Stimulated activated effector memory CD8-positive, alpha-beta T cell treated with anti-CD3 and anti-CD28 coated beads, Interleukin-12 subunit alpha, Interleukin-12 subunit beta, amount 100 ng/mL, for 72 hours (primary cell): ENCODE measurements around the gene CDON.
A peak's percentile ranks its signal among the peaks of the same experiment; 100 is the strongest.

Experiments used
- ATAC-seq: fragments of 150-1000 bp; cut with Tn5 transposase; 2 replicates; pipeline ENCODE4 v1.10.0; 2021
- DNase-seq, 2 donors: peaks; one replicate each; pipeline ENCODE4 v3.0.0; 2021 to 2022; ENCODE audit warnings: low spot score in 2 of 2
- H3K27ac Mint-ChIP-seq: one replicate; pipeline ENCODE4 v1.8.0; 2022; ENCODE audit warnings: mild to moderate bottlenecking, mixed read lengths
- H3K36me3 Mint-ChIP-seq: one replicate; pipeline ENCODE4 v1.8.0; 2022; ENCODE audit warnings: mild to moderate bottlenecking, mixed read lengths
- H3K4me1 Mint-ChIP-seq: one replicate; pipeline ENCODE4 v1.8.0; 2022; ENCODE audit warnings: mixed read lengths
- H3K4me3 Mint-ChIP-seq: one replicate; pipeline ENCODE4 v1.8.0; 2022; ENCODE audit warnings: mild to moderate bottlenecking, mixed read lengths
- H3K9me3 Mint-ChIP-seq: one replicate; pipeline ENCODE4 v1.8.0; 2022; ENCODE audit warnings: mixed read lengths

CDON gene

DNA sequence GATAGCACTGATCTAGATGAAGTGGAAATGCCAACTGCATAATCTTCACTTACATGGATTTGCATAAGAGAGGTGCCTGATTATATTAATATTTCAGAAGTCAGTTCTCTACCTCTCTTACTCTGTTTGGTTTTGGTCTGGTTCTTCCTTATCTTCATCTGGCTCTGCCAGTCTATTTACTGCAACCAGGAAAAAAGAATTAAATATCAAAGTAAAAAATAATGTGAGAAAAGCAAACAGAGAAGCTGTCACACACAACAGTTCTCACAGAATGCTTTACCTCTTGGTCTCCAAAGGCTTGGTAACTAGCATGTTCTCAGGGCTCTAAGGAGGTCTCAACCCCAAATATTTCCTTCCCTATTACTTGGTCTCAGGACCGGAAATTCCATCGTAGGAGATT is 110.1 kb downstream of the CDON start:
- Mint-ChIP-seq H3K27ac (no peak overlapping the region), H3K9me3 (no peaks in the 10 kb centered on the region), H3K4me3 (no peak overlapping the region), H3K4me1 (no peaks in the 10 kb centered on the region), H3K36me3 (no peaks in the 10 kb centered on the region)
- no peak for ATAC-seq
- DNase-seq = no peak

DNA sequence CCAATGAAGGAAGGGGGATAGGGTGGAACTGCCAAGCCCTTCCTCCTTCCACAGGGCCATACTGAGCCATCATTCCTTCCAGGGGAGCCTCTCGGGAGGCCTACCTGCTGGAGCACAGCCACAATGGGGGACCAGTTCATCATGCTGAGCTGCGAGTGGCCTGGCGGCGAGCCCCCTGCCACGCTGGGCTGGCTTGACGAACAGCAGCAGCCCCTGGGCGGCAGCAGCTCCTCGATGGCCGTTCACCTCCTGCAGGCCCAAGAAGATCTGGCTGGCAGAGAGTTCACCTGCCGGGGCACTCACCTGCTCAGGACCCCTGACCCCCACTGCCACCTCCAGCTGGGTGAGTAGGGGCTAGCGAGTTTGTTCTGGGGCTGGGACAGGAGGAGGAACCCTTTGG is 110.9 kb downstream of the CDON start:
- H3K9me3 Mint-ChIP-seq = no peaks in the 10 kb centered on the region
- ATAC-seq (no peak), DNase-seq (peak in 1 of 2 donors; percentile 22)
- no peaks in the 10 kb centered on the region for H3K4me1 Mint-ChIP-seq
- H3K36me3 Mint-ChIP-seq = no peaks in the 10 kb centered on the region
- no peak overlapping the region for H3K4me3 Mint-ChIP-seq
- no peak overlapping the region for H3K27ac Mint-ChIP-seq

DNA sequence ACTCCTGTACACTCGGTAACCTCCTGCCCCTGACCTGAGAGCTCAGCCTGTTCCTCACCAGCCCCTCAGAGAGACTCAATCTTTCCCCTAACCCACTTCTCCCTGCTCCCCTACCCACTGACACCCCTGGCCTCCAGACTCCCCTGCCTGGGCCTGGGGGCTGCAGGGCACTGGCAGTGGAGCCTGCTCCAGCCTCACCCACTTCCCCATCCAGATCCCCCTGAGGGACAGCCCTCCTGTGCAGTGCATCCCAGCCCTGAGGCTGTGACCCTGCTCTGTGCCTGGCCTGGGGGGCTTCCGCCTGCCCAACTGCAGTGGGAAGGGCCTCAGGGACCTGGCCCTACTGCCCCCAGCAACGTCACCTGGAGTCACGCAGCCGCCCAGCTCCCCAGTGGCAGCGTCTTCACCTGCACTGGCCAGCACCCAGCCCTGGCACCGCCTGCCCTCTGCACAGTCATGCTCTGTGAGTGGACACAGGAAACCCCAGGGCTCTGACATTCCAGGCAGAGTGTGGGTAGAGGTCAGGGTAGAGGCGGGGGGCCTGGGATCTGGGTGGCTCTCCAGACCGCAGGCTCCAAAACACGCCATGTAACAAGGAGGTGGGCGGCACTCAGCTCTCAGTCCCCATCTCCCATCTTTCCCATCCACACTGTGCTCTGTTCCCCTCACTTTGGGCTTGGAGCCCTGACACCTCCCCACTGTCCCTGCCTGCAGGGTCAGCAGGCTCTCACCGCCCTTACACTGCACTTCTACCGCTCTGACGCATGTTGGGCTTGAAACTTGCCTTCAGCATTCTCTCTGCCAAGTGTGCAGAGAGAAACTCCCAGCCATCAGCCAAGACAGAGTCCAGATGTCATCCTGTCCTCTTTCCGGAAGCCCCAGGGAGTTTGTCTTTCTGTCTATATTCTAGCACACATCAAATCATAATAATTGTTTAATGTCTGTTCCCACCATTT is 111.7 kb downstream of the CDON start:
- H3K36me3 Mint-ChIP-seq = no peaks in the 10 kb centered on the region
- H3K4me3 Mint-ChIP-seq = no peak overlapping the region
- H3K4me1 Mint-ChIP-seq = no peaks in the 10 kb centered on the region
- ATAC-seq (no peak), DNase-seq (no peak)
- no peaks in the 10 kb centered on the region for H3K9me3 Mint-ChIP-seq
- no peak overlapping the region for H3K27ac Mint-ChIP-seq

DNA sequence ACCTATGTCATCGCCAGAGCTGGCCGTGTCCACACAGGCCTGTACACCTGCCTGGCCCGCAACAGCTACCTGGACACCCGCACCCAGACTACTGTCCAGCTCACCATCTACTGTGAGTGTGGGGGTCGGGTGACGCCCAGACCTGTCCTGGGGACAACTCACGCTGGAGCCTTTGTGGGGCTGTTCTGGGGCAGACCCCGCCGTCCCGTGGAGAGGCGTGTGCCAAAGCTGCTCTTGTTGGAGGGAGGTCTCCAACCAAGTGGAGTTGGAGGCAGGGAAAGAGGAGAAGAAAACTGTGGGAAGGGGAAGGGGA is 112.5 kb downstream of the CDON start:
- Mint-ChIP-seq H3K4me1 (no peaks in the 10 kb centered on the region), H3K9me3 (no peaks in the 10 kb centered on the region)

DNA sequence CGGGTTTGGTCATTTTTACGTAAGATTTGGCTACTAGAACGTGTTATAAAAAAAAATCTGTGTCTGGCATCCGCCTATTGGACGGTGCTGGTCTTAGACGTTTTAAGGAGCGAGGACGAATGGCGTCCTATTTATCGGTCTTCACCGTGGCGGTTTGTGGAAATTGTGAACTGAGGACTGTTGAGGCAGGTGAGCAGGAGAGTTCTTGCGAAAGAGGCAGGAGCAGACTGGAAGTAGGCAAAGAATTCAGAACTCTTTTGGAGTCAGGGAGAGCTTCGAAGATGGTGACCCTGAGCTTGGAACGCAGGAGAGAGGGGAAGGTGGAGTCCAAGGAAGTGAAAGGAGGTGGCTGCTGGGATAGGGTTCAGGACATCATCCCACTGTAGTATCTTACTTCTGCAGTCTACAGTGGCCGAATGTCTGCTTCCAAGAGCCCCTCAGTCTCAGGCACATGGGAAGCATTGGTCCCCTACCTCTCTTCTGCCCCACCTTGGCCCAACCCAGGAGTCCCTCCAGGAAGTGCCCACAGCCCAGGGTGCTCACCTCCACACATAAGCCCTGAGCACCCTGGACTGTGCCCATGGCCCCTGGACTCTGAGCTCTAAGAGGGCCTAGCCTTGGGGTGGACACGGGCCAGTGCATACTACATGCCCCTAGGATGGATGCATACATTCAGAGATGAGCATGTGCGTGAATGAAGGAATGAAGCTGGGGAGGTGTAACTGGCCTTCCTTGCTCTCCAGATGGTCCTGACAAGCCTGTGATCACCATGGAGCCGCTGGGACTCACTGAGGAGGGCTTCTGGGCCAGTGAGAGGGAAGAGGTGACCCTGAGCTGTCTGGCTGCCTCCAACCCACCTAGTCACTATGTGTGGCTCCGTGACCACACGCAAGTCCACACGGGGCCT is 113.1 kb downstream of the CDON start:
- DNase-seq = no peak
- no peak overlapping the region for H3K4me3 Mint-ChIP-seq
- no peaks in the 10 kb centered on the region for H3K36me3 Mint-ChIP-seq
- H3K27ac Mint-ChIP-seq = no peak overlapping the region
- H3K4me1 Mint-ChIP-seq = no peaks in the 10 kb centered on the region
- no peak for ATAC-seq
- no peaks in the 10 kb centered on the region for H3K9me3 Mint-ChIP-seq

More for the DNA sequence above, 112.5 kb downstream of the CDON start:
- Mint-ChIP-seq H3K27ac (no peak overlapping the region), H3K4me3 (no peak overlapping the region), H3K36me3 (no peaks in the 10 kb centered on the region)
- ATAC-seq = peak; percentile 27
- DNase-seq = no peak

DNA sequence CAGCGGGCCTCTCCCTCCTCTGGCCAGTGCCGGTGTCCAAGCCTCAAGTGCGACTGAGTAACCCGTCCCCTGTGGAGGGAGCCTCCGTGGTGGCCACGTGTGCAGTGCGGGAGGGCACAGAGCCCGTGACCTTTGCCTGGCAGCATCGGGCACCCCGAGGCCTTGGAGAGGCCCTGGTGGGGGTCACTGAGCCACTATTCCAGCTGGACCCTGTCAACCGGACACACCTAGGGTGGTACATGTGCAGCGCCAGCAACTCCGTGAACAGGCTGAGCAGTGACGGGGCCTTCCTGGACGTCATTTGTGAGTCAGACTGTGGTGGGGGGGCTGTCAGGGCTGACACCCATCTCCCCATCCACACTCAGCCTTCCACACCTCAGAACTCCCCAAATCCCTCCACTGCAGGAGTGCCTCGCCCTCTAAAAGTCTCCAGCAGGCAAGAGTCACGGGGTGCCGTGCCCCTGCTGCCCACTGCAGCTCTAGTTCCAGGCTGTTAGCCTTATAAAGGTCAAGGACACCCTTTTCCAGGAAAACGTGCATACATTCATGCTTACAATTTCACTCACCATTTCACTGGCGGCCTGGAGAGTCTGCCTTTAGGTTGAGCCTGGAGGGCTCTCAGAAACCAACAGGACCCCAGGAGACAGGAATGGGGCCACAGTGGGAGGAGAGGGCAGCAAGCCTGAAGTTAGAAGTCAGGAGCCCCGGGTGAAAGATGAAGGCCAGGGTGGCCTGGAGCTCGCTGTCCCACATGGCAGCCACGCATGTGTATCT is 114.2 kb downstream of the CDON start:
- Mint-ChIP-seq H3K36me3 (no peaks in the 10 kb centered on the region), H3K4me3 (no peak overlapping the region), H3K4me1 (no peaks in the 10 kb centered on the region), H3K27ac (no peak overlapping the region), H3K9me3 (no peaks in the 10 kb centered on the region)
- no peak for ATAC-seq
- DNase-seq = no peak

DNA sequence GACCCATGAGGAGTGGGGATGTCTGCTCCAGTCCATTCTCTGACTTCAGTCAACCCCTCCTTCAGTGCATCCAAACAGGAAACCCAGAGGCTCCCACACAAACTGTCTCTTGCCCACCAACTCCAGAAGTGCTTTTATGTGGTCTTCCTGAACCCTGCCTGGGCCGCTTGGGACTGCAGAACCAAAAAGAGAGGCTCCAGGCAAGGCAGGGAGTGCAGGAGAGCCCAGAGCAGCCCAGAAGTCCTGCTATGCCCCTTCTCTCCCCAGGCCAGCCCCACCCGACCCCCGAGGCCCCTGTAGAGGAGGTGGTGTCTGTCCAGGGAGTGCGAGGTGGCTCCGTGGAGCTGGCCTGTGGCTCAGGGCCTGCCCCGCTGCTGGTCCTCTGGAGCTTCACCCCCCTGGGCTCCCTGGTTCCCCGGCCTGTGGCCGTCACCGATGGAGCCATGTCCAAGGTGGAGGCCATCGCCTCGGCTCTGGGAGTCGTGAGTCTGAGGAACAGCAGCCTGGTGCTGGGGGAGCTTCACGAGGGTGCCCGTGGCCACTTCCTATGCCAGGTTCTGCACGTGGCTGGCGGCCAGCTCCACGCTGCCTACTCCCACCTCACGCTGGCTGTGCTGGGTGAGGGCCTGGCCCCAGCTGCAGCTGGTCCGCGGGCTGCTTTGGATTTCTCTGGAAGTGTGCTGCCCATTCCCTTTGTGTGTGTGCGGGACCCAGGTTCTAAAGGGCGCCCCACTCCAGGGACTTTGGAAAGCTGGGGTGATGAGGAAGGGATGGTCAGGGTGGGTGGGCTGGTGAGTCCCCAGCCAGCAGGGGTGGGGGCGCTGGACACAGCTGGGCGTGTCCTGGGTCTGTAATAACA is 115.0 kb downstream of the CDON start:
- H3K4me3 Mint-ChIP-seq = no peak overlapping the region
- no peak for ATAC-seq

DNA sequence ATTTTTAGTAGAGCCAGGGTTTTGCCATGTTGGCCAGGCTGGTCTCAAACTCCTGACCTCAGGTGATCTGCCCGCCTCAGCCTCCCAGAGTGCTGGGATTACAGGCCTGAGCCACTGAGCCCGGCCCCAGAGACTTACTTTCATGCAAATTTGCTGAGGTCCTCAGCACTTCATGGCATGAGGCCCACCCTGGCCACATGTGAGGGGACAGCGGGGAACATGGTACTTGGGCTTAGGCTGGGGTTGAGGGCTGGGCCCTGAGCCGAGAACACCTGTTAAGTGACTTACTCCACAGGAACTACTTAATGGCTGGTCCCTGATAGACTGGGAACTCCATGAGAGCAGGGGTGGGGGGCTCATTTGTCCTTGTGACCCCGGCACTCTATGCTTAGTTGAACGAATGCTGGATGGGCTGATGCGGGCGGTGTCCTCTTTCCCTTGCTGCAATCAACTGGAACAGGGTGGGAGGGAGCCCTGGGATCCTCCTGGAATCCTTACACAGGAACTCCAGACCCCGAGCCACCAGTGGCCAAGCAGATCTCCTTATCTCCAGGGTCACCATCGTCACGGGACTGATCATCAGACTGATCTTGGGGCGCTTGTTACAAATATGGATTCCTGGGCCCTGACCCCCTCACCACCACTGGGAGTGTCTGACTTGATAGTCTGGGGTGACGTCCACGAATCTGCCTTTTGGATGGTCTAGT is 115.8 kb downstream of the CDON start:
- ATAC-seq (no peak), DNase-seq (no peak)
- no peak overlapping the region for H3K4me3 Mint-ChIP-seq
- H3K9me3 Mint-ChIP-seq = no peaks in the 10 kb centered on the region
- H3K27ac Mint-ChIP-seq = no peak overlapping the region
- H3K36me3 Mint-ChIP-seq = no peaks in the 10 kb centered on the region
- H3K4me1 Mint-ChIP-seq = peaks cover 8% of the 10 kb centered on the region

More for the DNA sequence above, 115.0 kb downstream of the CDON start:
- H3K36me3 Mint-ChIP-seq = no peaks in the 10 kb centered on the region
- no peak for DNase-seq
- no peak overlapping the region for H3K27ac Mint-ChIP-seq
- no peaks in the 10 kb centered on the region for H3K9me3 Mint-ChIP-seq
- H3K4me1 Mint-ChIP-seq = peaks cover under 1% of the 10 kb centered on the region

DNA sequence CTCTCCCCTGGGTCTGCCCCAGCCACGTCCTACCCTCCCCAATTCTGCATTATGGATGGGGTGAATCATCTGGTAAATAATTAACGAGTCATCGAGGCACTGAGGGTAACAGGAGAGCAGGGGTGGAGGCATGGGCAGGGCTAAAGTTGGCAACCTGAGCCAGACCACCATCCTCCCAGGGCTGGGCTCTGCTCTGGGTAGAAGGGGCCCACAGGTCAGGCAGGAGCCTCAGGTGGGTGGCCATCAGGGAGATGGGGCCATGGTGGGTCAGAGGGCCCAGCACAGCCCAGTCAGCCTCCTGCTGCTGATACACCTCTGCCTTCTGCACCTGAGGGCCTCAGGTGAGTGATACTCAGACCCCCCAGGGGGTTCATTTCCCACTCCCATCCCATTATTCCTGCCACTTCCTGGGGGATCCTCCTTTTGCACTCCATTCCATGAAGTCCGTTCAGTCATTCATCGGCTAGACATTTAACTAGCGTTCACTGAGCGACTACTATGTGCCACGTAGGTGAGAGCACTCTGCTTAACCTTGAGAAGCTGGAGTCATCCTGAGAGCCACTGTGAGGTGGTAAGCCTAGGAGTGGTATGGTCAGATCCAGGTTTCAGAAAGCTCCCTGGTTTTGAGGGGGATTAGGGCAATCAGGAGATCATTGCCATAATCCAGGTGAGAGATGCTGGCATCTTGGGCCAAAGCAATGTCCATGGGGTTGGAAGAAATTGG is 116.7 kb downstream of the CDON start, which contains the start of gene VSIG10L2:
Gene VSIG10L2, plus strand, starts transcription at position 248 of the 724 bp plus-strand sequence. Its CDS starts 12 bp downstream, at position 260.
- H3K4me3 Mint-ChIP-seq = no peak within 1 kb of the TSS
- ATAC-seq (no peak), DNase-seq (no peak)
- no peak within 1 kb of the TSS for H3K27ac Mint-ChIP-seq
- H3K36me3 Mint-ChIP-seq = no peaks in the 10 kb centered on the region
- H3K4me1 Mint-ChIP-seq = peaks cover 11% of the 10 kb centered on the region
- H3K9me3 Mint-ChIP-seq = no peaks in the 10 kb centered on the region

DNA sequence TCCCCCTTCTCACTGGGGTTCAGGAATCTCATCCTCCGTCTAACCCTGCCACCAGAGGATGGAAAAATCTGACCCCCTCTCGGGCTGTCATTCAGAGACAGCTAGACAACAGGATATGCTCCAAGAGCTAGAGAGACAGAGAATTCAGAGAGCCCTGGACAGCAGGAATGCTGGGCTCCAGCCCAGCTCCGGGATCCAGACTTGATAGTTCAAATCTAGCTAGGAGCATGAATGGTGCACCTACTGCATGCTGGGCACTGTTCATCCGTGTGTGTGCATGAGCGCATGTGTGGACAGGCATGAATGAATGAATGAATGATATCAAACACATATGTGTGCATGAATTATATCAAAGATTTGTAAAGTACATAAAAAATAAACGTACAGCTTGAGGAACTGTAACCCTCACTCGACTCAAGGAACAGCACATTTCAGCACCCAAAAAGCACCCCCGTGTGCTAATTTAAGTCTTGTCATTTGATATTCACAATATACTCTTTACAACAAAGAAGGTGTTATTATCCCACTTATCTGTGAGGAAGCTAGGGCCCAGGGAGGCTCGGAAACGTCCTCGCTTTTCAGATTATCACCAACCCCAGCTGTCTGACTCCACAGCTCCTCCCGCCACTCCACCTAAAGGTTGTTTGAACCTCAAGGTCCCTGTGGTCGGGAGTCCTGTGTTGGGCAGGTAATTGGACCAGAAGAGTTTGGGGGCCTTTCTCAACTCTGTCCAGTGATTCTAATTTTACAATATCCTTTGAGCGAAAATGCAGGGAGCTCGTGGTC is 117.5 kb downstream of the CDON start:
- no peak for DNase-seq
- H3K4me1 Mint-ChIP-seq = peaks cover 11% of the 10 kb centered on the region
- no peak for ATAC-seq
- H3K4me3 Mint-ChIP-seq = no peak overlapping the region
- H3K36me3 Mint-ChIP-seq = no peaks in the 10 kb centered on the region
- H3K9me3 Mint-ChIP-seq = no peaks in the 10 kb centered on the region
- H3K27ac Mint-ChIP-seq = no peak overlapping the region

DNA sequence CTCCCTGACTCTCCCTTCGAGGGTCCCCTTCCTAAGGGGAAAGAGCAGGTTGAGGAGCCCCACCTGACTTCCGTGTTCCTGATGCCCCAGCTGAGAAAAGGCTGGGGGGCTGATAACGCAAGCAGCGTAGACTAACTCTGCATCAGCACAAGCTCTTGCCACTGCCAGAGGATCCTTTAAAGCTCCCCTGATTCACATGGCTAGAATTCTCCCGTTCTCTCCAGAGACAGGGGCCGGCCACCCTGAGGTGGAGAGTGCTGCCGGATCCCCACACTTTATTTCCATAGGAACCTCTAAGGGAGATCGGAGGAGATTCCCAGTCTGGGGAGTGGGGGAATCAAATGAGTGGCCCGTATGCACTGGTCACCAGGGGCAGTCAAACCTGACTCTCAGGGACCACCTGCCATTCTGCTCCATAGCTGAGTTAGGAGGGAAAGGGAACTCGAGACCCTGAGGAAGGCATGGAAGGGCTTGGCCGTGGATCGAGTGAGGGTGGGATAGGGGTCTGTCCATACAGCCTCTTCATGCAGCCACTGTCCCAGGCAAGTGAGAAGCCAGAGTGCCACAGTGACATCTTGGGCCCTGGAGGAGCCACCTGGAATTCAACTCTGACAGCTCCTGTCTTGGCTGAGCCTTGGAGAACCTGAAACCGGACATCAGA is 118.2 kb downstream of the CDON start:
- DNase-seq (no peak), ATAC-seq (no peak)
- no peak overlapping the region for H3K4me3 Mint-ChIP-seq
- no peak overlapping the region for H3K27ac Mint-ChIP-seq
- no peaks in the 10 kb centered on the region for H3K36me3 Mint-ChIP-seq
- no peaks in the 10 kb centered on the region for H3K9me3 Mint-ChIP-seq
- H3K4me1 Mint-ChIP-seq = peaks cover 11% of the 10 kb centered on the region

DNA sequence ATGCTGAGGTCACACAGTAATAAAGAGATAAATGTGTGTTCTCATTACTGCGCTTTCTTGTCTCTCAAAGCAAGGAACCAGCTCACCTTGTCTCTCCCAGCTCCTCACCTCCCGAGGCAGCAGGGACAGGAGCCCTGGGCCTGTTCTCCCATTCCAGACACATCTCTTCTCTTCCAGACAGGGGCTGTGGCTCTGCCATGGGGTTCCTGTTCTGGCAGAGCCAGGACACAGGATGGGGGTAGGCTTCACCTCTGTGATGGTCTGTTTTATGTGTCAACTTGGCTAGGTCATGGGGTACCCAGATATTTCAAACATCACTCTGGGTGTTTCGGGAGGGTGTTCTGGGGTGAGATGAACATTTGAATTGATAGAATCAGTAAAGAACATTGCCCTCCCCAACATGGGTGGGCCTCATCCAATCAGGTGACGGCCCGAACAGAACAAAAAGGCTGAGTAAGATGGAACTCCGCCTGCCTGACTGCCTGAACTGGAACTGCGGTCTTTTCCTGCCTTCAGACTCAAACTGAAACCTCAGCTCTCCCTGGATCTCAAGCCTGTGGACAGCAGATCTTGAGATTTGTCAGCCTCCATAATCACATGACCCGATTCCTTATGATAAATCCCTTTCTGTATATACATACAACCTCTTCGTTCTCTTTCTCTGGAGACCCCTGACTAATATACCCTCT is 118.9 kb downstream of the CDON start:
- Mint-ChIP-seq H3K4me1 (peaks cover 11% of the 10 kb centered on the region), H3K36me3 (no peaks in the 10 kb centered on the region), H3K4me3 (no peak overlapping the region), H3K27ac (no peak overlapping the region), H3K9me3 (no peaks in the 10 kb centered on the region)
- ATAC-seq = no peak
- no peak for DNase-seq
